AG09309 (cell line): ENCODE measurements around the gene HSF5.

Experiments used
- DNase-seq: peaks from one replicate; pipeline ENCODE4 v3.0.0-alpha.2; 2010; ENCODE audit warnings: low read depth
- H3K4me3 ChIP-seq: 2 replicates; pipeline ENCODE4 v1.5.1; 2011; ENCODE audit warnings: mild to moderate bottlenecking, low read depth, low read length, moderate library complexity; ENCODE audit not compliant: control insufficient read depth
- CTCF ChIP-seq: IDR thresholded peaks from 2 replicates; pipeline ENCODE4 v1.5.1; 2011; ENCODE audit warnings: mild to moderate bottlenecking, low read depth, low read length, inconsistent platforms; ENCODE audit not compliant: insufficient read depth, control insufficient read depth; ENCODE audit errors: missing control alignments

HSF5 gene

GRCh38 chr17:58375256-58375655 is 113.0 kb downstream of the HSF5 start:
- TF ChIP-seq CTCF = no peak
- no peak for DNase-seq

GRCh38 chr17:58373923-58374322 is 114.3 kb downstream of the HSF5 start:
- TF ChIP-seq CTCF = no peak
- H3K4me3 ChIP-seq = no peak overlapping the region
- DNase-seq = no peak

More at GRCh38 chr17:58375256-58375655, 113.0 kb downstream of the HSF5 start:
- no peak overlapping the region for H3K4me3 ChIP-seq

- no peak for DNase-seq
- H3K4me3 ChIP-seq = no peak overlapping the region
- TF ChIP-seq CTCF = no peak
Observed at GRCh38 chr17:58373003-58373402, 115.2 kb downstream of the HSF5 start.

- no peak for DNase-seq
- TF ChIP-seq CTCF = no peak
- no peak overlapping the region for H3K4me3 ChIP-seq
Observed at GRCh38 chr17:58371300-58371950, 116.8 kb downstream of the HSF5 start.

- H3K4me3 ChIP-seq = no peak overlapping the region
- DNase-seq = no peak
- TF ChIP-seq CTCF = no peak
Observed at GRCh38 chr17:58370716-58371115, 117.5 kb downstream of the HSF5 start.

- TF ChIP-seq CTCF = no peak
- DNase-seq = no peak
- no peak overlapping the region for H3K4me3 ChIP-seq
Observed at GRCh38 chr17:58370309-58370708, 117.9 kb downstream of the HSF5 start.
